ENCODE measurements around the gene ANKS1B. TPM values are rescaled to one million over a fixed set of nuclear protein-coding genes. Genes with fewer than 3 reads are reported as not detected.
"Not testable (repeated sequence)": the region's sequence is repeated elsewhere in the genome, so short reads cannot be mapped to it uniquely, and the experiment has no call there.

Gene ANKS1B
- total RNA-seq, 1 donor = 0.21 TPM

GRCh38 chr12:98770230-98770629 is 1214.5 kb downstream of the ANKS1B start:
- no peaks in the 10 kb centered on the region for H3K4me1 ChIP-seq (ENCODE audit: insufficient read depth, low read length)
- H3K27me3 ChIP-seq (ENCODE audit: insufficient read depth, low read length) = no peaks in the 10 kb centered on the region
- H3K4me3 ChIP-seq (ENCODE audit: low read length) = no peak overlapping the region
- no peaks in the 10 kb centered on the region for H3K9me3 ChIP-seq (ENCODE audit: low read depth, low read length)

DNA sequence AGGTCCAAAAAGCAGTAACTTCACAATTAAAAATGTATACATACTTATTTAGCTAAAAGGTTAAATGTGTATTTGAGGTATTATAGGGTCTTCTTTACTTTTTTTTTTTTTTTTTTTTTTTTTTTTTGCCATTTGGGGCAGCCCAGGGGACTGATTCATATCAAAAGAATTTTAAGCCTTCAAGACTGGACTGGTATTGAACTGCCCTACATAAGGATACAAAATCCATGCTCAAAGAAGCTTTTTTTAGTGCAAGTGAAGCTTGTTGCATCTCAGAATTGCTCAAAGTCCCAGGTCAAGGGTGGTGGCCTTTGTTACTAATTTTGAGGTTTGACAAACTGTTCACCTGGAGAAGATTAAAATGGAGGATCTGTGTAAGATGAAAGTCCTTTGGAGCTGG is 1215.7 kb downstream of the ANKS1B start:
- no peaks in the 10 kb centered on the region for H3K27me3 ChIP-seq (ENCODE audit: insufficient read depth, low read length)
- H3K4me1 ChIP-seq (ENCODE audit: insufficient read depth, low read length) = no peaks in the 10 kb centered on the region
- no peaks in the 10 kb centered on the region for H3K9me3 ChIP-seq (ENCODE audit: low read depth, low read length)
- no peak overlapping the region for H3K4me3 ChIP-seq (ENCODE audit: low read length)

DNA sequence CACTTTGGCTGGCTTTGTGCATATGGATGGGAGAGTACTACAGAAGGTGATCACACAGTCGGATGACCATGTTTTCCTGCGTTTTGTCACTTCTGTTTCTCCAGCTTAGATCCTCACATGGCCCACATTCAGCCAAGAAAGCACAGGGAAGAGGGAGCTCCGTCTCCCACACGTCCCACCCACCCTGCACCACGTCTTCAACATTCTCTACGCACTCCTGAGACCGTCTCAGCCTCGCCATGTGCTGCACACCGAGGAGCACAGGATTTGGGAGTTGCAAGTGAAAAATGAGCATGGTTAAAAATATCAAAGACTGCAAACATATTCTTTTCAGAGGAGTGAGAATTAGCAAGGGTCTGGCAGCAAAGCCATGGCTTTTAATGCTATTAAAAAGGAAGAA is 1217.5 kb downstream of the ANKS1B start:
- H3K27me3 ChIP-seq (ENCODE audit: insufficient read depth, low read length) = no peaks in the 10 kb centered on the region
- no peaks in the 10 kb centered on the region for H3K4me1 ChIP-seq (ENCODE audit: insufficient read depth, low read length)
- no peak overlapping the region for H3K4me3 ChIP-seq (ENCODE audit: low read length)
- no peaks in the 10 kb centered on the region for H3K9me3 ChIP-seq (ENCODE audit: low read depth, low read length)

- H3K27me3 ChIP-seq (ENCODE audit: insufficient read depth, low read length) = no peaks in the 10 kb centered on the region
- H3K9me3 ChIP-seq (ENCODE audit: low read depth, low read length) = no peaks in the 10 kb centered on the region
- H3K4me3 ChIP-seq (ENCODE audit: low read length) = no peak overlapping the region
- no peaks in the 10 kb centered on the region for H3K4me1 ChIP-seq (ENCODE audit: insufficient read depth, low read length)
Measured at GRCh38 chr12:98763656-98764055, 1221.1 kb downstream of the ANKS1B start.

GRCh38 chr12:98758331-98758730 is 1226.4 kb downstream of the ANKS1B start:
- H3K27me3 ChIP-seq (ENCODE audit: insufficient read depth, low read length) = no peaks in the 10 kb centered on the region
- no peak overlapping the region for H3K4me3 ChIP-seq (ENCODE audit: low read length)
- no peaks in the 10 kb centered on the region for H3K4me1 ChIP-seq (ENCODE audit: insufficient read depth, low read length)
- H3K9me3 ChIP-seq (ENCODE audit: low read depth, low read length) = no peaks in the 10 kb centered on the region

- Histone ChIP-seq H3K4me1 (ENCODE audit: insufficient read depth, low read length) (no peaks in the 10 kb centered on the region), H3K4me3 (ENCODE audit: low read length) (no peak overlapping the region), H3K27me3 (ENCODE audit: insufficient read depth, low read length) (no peaks in the 10 kb centered on the region), H3K9me3 (ENCODE audit: low read depth, low read length) (no peaks in the 10 kb centered on the region)
Measured at GRCh38 chr12:98757455-98757854, 1227.3 kb downstream of the ANKS1B start.

DNA sequence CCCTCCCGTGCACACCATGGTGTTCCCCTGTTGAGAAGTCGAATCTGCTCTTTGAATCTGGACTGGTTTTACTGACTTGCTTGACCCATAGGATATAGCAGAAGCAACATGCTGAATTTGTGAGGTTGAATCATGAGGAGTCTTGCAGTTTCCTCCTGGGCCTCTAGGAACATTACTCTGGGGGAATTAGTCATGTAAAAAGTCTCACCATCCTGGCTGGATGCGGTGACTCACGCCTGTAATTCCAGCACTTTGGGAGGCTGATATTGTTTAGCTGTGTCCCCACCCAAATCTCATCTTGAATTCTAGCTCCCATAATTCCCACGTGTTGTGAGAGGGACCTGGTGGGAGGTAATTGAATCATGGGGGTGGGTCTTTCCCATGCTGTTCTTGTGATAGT is 1228.9 kb downstream of the ANKS1B start:
- not testable (repeated sequence) for H3K4me3 ChIP-seq (ENCODE audit: low read length)

DNA sequence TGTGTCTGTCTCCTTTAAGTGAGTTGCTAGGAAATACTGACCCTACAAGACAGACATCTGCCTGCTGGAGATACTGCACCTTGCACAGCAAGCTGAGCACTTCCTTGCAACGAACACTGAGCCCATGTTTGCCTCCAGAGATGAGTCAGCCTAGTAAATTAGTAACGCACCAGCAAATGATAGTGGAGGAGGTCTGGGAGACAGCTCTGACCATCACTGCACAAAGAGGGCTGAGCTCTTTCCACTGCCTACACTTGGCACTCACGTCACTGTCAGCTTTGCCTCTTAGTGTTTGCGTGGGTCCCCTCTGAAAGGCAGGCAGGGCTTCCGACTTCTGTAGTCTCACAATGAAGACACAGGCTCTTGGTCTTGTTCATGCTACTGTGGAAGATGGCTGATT is 1230.6 kb downstream of the ANKS1B start:
- Histone ChIP-seq H3K27me3 (ENCODE audit: insufficient read depth, low read length) (no peaks in the 10 kb centered on the region), H3K4me3 (ENCODE audit: low read length) (no peak overlapping the region), H3K4me1 (ENCODE audit: insufficient read depth, low read length) (no peaks in the 10 kb centered on the region), H3K9me3 (ENCODE audit: low read depth, low read length) (no peaks in the 10 kb centered on the region)

More for the DNA sequence above, 1228.9 kb downstream of the ANKS1B start:
- H3K27me3 ChIP-seq (ENCODE audit: insufficient read depth, low read length); H3K4me1 ChIP-seq (ENCODE audit: insufficient read depth, low read length); H3K9me3 ChIP-seq (ENCODE audit: low read depth, low read length): not testable (repeated sequence)

DNA sequence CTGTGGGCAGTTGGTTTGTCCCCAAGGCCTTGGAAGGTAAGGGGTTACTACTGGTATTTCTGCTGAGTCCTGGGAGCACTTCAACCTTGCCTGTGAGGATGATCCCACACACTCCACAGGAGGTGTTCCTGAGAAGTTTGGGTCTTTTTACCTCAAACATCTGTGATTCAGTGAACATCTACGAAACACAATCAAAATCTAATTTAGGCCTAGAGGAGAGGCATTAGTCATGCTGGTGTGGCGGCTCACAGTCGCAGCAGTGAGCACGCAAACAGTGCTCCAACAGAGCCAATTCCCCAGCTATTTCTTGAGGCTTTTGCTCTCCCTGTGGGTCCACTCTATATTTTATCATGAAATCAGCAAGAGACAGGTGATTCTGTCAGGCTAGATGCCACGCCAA is 1232.0 kb downstream of the ANKS1B start:
- Histone ChIP-seq H3K27me3 (ENCODE audit: insufficient read depth, low read length) (peaks cover 6% of the 10 kb centered on the region), H3K4me1 (ENCODE audit: insufficient read depth, low read length) (no peaks in the 10 kb centered on the region), H3K4me3 (ENCODE audit: low read length) (no peak overlapping the region), H3K9me3 (ENCODE audit: low read depth, low read length) (no peaks in the 10 kb centered on the region)

- Histone ChIP-seq H3K4me3 (ENCODE audit: low read length) (no peak overlapping the region), H3K27me3 (ENCODE audit: insufficient read depth, low read length) (peaks cover 16% of the 10 kb centered on the region), H3K9me3 (ENCODE audit: low read depth, low read length) (no peaks in the 10 kb centered on the region), H3K4me1 (ENCODE audit: insufficient read depth, low read length) (no peaks in the 10 kb centered on the region)
Measured at GRCh38 chr12:98751580-98752115, 1233.1 kb downstream of the ANKS1B start.

- peaks cover 7% of the 10 kb centered on the region for H3K4me1 ChIP-seq (ENCODE audit: insufficient read depth, low read length)
- H3K9me3 ChIP-seq (ENCODE audit: low read depth, low read length) = no peaks in the 10 kb centered on the region
- H3K27me3 ChIP-seq (ENCODE audit: insufficient read depth, low read length) = peaks cover 28% of the 10 kb centered on the region
Measured at GRCh38 chr12:98750511-98750910, 1234.2 kb downstream of the ANKS1B start.

DNA sequence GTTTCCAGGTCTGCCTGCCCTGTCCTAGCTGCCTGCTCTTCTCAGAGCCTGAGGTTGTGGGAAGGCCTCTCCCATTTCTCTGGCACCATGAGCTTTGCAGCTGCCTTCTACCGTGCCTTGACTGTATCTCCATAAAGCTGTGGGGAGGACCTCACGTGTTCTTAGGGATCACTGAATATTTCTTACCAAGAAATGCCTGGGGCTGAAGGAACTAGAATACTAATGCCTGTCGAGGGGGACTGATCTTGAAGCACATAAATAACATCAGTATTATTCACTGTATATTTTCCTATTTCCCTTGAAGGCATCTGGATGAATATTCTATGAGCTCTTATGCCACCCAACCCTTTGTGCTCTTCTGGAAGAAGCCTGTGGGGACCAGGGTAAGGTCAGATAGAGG is 1236.3 kb downstream of the ANKS1B start:
- H3K9me3 ChIP-seq (ENCODE audit: low read depth, low read length) = no peaks in the 10 kb centered on the region
- peaks cover 43% of the 10 kb centered on the region for H3K27me3 ChIP-seq (ENCODE audit: insufficient read depth, low read length)
- peaks cover 12% of the 10 kb centered on the region for H3K4me1 ChIP-seq (ENCODE audit: insufficient read depth, low read length)
- H3K4me3 ChIP-seq (ENCODE audit: low read length) = no peak overlapping the region

More at GRCh38 chr12:98750511-98750910, 1234.2 kb downstream of the ANKS1B start:
- no peak overlapping the region for H3K4me3 ChIP-seq (ENCODE audit: low read length)

DNA sequence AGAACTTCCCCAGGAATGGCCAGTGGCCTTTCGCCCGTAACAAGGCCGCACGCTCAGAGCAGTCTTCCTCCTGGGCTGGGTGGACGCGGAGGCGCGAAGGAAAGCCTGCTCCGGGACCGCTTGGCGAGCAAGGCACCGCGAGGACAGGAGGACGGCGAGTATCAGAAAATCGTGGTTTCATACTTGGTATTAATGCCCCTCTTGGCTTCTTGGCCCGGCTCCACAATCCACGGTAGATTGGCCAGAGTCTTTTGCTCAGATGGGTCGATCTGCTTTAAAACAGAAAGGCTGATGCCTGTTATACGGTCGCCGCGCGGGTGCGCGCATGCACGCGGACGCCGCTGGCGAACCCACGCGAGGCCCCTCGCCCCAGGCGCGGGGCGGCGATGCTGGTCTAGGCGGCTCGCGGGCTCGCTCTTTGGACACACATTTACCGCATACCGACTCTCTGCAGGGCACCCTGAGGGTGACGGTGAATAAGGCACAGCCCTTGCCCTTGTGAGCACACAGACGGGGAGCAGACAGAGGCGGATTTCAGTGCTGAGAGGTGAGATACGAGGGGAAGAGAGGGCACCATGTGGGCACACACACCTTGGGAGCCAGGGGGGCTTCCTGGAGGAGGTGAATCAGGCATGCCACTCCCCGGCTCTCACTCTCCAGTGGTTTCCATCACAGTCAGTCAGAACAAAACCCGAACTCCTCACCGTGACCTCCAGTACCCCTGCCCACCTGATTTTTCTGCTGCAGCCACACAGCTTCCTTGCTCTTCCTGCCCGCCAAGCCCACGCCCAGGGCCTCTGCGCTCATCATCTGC is 1239.0 kb downstream of the ANKS1B start:
- H3K4me1 ChIP-seq (ENCODE audit: insufficient read depth, low read length) = peaks cover 12% of the 10 kb centered on the region
- H3K4me3 ChIP-seq (ENCODE audit: low read length) = peak overlapping the region; percentile 29

GRCh38 chr12:98744680-98745079 is 1240.1 kb downstream of the ANKS1B start:
- H3K4me1 ChIP-seq (ENCODE audit: insufficient read depth, low read length) = peaks cover 12% of the 10 kb centered on the region
- H3K9me3 ChIP-seq (ENCODE audit: low read depth, low read length) = no peaks in the 10 kb centered on the region
- H3K27me3 ChIP-seq (ENCODE audit: insufficient read depth, low read length) = peaks cover 45% of the 10 kb centered on the region
- H3K4me3 ChIP-seq (ENCODE audit: low read length) = no peak overlapping the region

More for the DNA sequence above, 1239.0 kb downstream of the ANKS1B start:
- Histone ChIP-seq H3K27me3 (ENCODE audit: insufficient read depth, low read length) (peaks cover 45% of the 10 kb centered on the region), H3K9me3 (ENCODE audit: low read depth, low read length) (no peaks in the 10 kb centered on the region)

GRCh38 chr12:98743362-98743953 is 1241.3 kb downstream of the ANKS1B start:
- no peak overlapping the region for H3K4me3 ChIP-seq (ENCODE audit: low read length)
- no peaks in the 10 kb centered on the region for H3K9me3 ChIP-seq (ENCODE audit: low read depth, low read length)
- H3K27me3 ChIP-seq (ENCODE audit: insufficient read depth, low read length) = peaks cover 45% of the 10 kb centered on the region
- peaks cover 12% of the 10 kb centered on the region for H3K4me1 ChIP-seq (ENCODE audit: insufficient read depth, low read length)

All from mononuclear cell (primary cell).